Measurements from ENCODE around the gene SAFB2.

Gene SAFB2

GRCh38 chr19:5578097-5578846, 44.3 kb downstream of the SAFB2 start:
- no peak for DNase-seq

DNA sequence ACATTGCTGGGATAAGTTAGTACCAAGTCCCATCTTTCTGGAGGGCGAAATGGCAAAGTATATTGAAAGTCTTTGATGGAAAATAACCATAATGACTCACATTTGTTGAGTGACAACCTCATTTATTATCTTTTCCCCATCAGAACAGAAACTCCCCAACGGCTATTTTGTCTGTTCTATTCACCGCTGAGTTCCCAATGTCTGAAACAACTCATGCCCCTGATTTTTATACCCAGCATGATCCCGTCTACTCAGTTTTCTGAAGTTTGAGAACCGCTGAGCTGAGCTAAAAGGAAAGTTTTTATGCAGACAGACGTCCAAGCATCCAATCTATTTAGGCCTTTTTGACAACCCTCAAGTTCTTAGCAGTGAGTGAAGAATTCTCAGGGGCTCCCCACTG, 47.0 kb downstream of the SAFB2 start:
- DNase-seq, result no peak

- no peak for DNase-seq
These were observed 49.9 kb downstream of the SAFB2 start for GRCh38 chr19:5572556-5573286.

GRCh38 chr19:5571777-5572176, 50.8 kb downstream of the SAFB2 start:
- no peak for DNase-seq

DNA sequence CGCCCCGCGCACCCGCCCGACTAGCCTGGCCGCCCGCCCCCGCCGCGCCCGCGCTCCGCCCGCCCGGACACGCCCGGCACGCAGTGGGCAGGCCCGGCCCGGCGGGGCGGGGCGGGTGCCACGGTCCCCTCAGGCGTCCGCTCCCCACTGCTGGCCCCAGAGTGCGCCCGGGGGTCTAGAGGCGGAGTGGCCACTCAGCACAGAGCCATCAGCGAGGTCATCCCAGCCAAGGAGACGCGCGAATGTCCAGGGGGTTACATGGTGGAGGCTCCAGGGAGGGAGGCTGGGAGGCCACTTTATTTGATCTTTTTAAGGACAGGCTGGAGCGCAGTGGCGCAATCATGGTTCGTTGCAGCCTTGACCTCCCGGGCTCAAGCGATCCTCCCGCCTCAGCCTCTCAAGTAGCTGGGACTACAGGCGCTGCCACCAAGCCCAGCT, 54.6 kb downstream of the SAFB2 start:
- no peak for DNase-seq

DNA sequence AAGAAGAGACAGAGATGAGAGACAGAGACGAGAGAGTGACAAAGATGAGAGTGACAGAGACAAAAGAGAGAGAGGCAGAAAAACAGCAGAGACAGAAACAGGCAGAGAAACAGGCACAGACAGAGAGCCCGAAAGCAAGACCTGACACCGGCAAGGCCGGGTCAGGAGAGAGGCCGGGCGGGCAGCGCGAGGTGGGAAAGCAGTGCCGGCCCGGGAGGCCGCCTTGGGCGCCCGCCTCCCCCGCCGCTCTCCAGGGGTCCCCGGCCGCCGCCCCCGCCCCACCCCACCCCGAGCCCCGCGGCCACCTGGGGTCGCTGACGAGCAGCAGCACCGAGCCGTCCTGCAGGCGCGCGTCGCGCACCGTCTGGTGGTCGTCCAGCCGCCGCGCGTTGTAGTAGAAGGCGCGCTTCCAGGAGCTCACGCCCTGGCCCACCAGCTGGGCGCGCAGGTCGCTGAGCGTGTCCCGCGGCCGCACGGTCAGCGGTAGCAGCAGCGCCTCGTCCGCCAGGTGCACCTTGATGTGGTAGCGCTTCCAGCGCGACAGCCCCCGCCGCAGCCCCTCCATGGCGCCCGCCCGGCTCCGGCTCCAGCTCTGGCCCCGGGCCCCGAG, 55.1 kb downstream of the SAFB2 start, which contains the start of gene TINCR:
TINCR (minus strand) TSS at position 594 of the 610 bp plus-strand sequence.
- DNase-seq, result no peak

GRCh38 chr19:5564930-5565329, 57.6 kb downstream of the SAFB2 start:
- no peak for DNase-seq

GRCh38 chr19:5563935-5564612, 58.5 kb downstream of the SAFB2 start:
- no peak for DNase-seq

DNA sequence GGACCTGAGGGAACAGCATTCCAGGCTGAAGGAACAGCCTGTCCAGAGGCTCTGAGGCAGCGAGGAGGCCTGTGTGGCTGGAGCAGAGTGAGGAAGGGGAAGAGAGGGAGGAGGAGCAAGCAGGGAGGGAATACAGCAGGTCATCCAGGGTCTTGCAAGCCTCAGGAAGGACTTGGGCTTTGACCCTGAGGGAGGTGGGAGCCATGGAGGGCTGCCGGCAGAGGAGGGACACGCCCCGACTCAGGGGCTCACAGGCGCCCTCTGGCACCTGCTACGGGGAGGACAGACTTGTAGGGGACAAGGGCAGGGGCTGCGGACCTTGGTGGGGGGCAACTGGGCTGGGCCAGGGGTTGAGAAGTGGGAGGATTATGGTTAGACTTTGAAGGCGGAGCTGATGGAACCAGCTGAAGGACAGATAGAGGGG, 59.6 kb downstream of the SAFB2 start:
- no peak for DNase-seq

DNA sequence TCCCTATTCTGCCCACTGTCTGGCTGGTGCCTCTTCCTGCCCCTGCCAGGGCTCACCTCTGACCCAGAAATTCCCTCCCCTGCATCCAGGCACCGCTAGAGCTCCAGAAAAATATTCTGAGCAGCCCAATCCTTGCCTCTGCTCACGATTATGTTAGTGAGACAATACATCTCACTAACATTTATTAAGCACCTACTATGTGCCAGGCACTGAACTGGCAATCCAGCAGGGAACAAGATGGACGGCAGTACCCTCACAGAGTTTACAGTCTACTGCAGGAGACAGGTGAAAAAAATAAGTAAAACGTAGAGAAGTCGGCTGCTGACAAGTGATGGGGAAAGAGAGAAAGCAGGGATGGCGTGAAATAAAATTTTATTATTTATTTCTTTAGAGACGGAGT, 60.3 kb downstream of the SAFB2 start:
- DNase-seq, result no peak

DNA sequence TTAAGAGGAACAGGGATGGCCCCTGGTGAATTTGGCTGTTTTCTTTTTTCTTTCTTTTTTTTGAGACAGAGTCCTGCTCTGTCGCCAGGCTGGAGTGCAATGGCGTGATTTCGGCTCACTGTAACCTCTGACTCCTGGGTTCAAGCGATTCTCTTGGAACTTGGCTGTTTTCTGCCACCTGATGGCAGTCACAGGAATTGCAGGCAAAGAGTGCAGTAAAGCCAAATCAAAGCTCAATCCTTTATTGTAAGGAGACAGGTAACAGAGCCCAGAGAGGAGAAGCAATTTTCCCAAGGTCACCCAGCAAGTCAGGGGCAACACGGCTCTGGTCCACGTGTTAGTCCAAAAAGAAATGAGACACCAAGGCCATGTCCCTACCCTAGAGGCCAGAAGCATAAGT, 61.0 kb downstream of the SAFB2 start:
- no peak for DNase-seq

DNA sequence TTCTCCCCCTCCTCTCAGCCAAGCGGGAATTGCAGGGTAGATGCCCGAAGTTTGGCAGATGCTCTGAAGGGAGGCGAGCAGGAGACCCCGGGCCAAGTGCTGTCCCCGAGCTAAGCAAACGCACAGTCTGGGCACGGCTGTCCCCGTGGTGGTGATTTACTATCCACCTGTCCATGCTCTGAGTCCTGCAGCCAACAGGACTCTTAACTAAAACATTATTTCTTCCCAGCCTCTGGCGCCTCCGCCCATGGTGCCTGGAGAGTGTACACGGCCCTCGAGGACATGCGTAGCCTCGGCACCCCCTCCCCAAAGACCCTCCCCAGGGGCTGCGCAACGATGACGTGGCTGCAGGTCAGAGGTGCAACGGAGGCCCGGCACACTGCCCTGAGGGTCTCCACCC, 62.4 kb downstream of the SAFB2 start:
- DNase-seq, result no peak

- no peak for DNase-seq
These were observed 62.8 kb downstream of the SAFB2 start for GRCh38 chr19:5559804-5560133.

DNA sequence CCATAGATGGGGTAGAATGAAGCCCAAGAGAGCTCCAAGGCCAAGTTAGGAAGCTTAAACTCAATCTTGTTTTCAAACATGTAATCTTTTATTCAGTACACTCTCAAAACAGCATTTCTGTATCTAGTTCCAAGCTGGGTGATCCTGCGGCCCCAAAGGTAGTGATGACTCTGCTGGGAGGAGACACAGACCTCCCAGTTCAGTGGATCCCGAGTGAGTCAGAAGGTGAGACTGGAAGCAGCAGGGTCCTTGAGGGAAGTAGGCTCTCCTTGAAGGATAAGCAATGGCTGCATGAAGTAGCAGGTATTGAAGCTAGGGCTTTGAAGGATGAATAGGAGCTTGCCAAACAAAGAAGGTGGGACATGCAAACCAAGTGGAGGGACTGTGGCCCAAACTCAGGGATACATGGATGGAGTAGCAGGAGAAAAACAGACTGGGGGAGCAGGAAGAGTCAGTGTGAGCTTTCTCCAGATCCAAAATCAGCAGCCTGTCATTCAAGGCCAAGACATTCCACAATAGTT, 64.4 kb downstream of the SAFB2 start:
- DNase-seq, result no peak

GRCh38 chr19:5557691-5558090, 64.9 kb downstream of the SAFB2 start:
- no peak for DNase-seq

DNA sequence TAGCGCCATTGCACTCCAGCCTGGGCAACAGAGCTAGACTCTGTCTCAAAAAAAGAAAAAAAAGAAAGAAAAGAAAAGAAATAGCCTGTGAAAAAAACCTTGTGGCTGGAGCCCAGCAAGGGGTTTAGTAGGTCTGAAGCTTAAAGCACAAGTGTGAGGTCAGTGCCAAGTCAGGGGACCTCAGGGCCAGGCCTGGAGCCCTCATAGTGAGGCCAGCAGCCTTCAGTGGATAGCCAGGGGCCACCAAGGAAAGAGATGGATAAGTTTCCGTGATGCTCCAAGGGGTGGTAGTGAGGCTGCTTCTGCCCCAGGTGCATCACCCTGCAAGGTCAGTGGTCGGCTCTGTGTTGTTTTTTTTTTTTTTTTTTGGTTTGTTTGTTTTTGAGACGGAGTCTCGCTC, 67.7 kb downstream of the SAFB2 start:
- DNase-seq, result no peak

- DNase-seq, result no peak
These were observed 68.7 kb downstream of the SAFB2 start for GRCh38 chr19:5553892-5554291.

- no peak for DNase-seq
These were observed 74.7 kb downstream of the SAFB2 start for GRCh38 chr19:5547881-5548280.

DNA sequence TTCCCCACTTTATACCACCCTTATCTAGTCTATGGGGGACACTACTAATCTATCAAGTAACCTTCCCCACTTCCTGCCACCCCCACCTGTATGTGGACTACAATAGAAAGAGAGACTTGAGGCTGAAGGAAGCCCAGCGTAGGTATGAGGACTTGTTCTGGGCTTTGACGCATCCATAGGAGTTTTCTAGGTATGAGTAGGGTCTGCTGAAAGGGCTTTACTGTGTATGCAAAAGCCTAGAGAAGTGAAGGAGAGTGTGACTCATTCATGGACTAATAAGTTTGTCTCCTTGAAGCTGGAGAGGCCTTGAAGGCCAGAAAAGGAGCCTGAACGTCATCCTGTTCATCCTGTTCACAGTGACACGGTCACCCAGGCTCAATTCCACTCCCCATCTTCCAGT, 76.6 kb downstream of the SAFB2 start:
- DNase-seq, result no peak

DNA sequence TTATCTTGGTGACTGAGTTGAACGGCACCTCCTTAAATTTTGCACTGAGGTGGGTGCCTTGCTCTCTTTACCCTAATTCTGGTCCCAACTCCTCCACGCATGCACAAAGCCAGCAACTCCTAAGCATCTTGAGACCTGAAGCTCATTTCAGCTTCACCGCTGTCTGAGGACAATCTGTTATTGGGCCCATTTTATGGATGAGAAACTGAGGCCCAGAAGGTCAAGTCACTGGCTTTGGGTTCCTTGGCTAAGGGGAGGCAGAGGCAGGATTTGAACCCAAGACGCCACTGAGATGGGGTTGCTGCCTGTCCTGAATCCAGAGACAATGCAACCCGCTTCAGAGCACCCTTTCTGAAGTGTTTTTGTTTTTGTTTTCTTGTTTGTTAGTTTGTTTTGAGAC, 77.5 kb downstream of the SAFB2 start:
- DNase-seq, result no peak

DNA sequence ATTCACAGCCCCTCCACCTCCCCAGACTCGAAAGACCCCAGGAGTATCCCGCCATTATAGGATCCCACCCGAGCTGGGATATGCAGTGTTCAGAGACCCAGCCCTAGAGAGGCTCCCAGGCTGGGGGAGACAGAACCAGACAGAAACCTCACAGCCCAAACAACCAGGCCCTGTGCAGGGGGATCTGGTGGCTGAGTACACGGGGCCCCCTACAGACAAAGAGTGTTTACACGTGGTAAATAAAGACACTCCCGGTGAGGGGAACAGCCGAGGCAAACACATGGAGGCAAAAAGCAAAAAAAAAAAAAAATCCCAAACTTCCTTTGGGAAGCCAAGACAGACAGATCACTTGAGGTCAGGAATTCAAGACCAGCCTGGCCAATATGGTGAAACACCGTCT, 79.9 kb downstream of the SAFB2 start:
- DNase-seq, result no peak

GRCh38 chr19:5541456-5541855, 81.1 kb downstream of the SAFB2 start:
- DNase-seq, result no peak

- no peak for DNase-seq
These were observed 82.4 kb downstream of the SAFB2 start for GRCh38 chr19:5540208-5540607.

Data from 8988T (cell line).